ENCODE data around the gene AHCYL1.

The AHCYL1 gene

GRCh38 chr1:110043016-110043415 is 58.5 kb downstream of the AHCYL1 start:
- DNase-seq = no peak

- no peak for DNase-seq
Measured at GRCh38 chr1:110047463-110047862, 62.9 kb downstream of the AHCYL1 start.

- no peak for DNase-seq
Measured at GRCh38 chr1:110048240-110048639, 63.7 kb downstream of the AHCYL1 start.

- DNase-seq = no peak
Measured at GRCh38 chr1:110048923-110049601, 64.5 kb downstream of the AHCYL1 start.

- no peak for DNase-seq
Measured at GRCh38 chr1:110049801-110050601, 65.4 kb downstream of the AHCYL1 start.

GRCh38 chr1:110050602-110051261 is 66.2 kb downstream of the AHCYL1 start:
- DNase-seq = no peak

GRCh38 chr1:110051262-110051648 is 66.7 kb downstream of the AHCYL1 start:
- DNase-seq = no peak

- no peak for DNase-seq
Measured at GRCh38 chr1:110053552-110054428, 69.2 kb downstream of the AHCYL1 start.

GRCh38 chr1:110055493-110056284 is 71.1 kb downstream of the AHCYL1 start:
- no peak for DNase-seq

GRCh38 chr1:110056285-110056683 is 71.7 kb downstream of the AHCYL1 start:
- no peak for DNase-seq

- no peak for DNase-seq
Measured at GRCh38 chr1:110056776-110057175, 72.2 kb downstream of the AHCYL1 start.

GRCh38 chr1:110057963-110058518 is 73.5 kb downstream of the AHCYL1 start:
- no peak for DNase-seq

GRCh38 chr1:110058591-110058990 is 74.0 kb downstream of the AHCYL1 start:
- no peak for DNase-seq

GRCh38 chr1:110059133-110059863 is 74.7 kb downstream of the AHCYL1 start:
- DNase-seq = no peak

- DNase-seq = no peak
Measured at GRCh38 chr1:110060034-110060661, 75.6 kb downstream of the AHCYL1 start.

- DNase-seq = no peak
Measured at GRCh38 chr1:110060662-110061060, 76.1 kb downstream of the AHCYL1 start.

GRCh38 chr1:110061341-110061740 is 76.8 kb downstream of the AHCYL1 start:
- no peak for DNase-seq

- no peak for DNase-seq
Measured at GRCh38 chr1:110062612-110063011, 78.0 kb downstream of the AHCYL1 start.

- no peak for DNase-seq
Measured at GRCh38 chr1:110063781-110064180, 79.2 kb downstream of the AHCYL1 start.

GRCh38 chr1:110064576-110065337 is 80.2 kb downstream of the AHCYL1 start:
- no peak for DNase-seq

Measured in cortex of kidney (tissue), 1 donor.